Stimulated activated memory B cell treated with anti-CD40 and anti-IgM and Interleukin-4, amounts not matched to agents 10 μg/mL and 1 μg/mL and 100 μg/mL, for 72 hours (primary cell): ENCODE measurements around the gene RBP3.
A peak's percentile ranks its signal among the peaks of the same experiment; 100 is the strongest.

Source experiments
- ATAC-seq: fragments of 150-1000 bp; cut with Tn5 transposase; 2 replicates; pipeline ENCODE4 v1.10.0; 2021
- H3K27ac Mint-ChIP-seq: one replicate; pipeline ENCODE4 v1.8.0; 2022; ENCODE audit warnings: mild to moderate bottlenecking, mixed read lengths
- H3K27me3 Mint-ChIP-seq: one replicate; pipeline ENCODE4 v1.8.0; 2022; ENCODE audit warnings: mixed read lengths
- H3K36me3 Mint-ChIP-seq: one replicate; pipeline ENCODE4 v1.8.0; 2022; ENCODE audit warnings: mixed read lengths
- H3K4me1 Mint-ChIP-seq: one replicate; pipeline ENCODE4 v1.8.0; 2022; ENCODE audit warnings: mixed read lengths
- H3K4me3 Mint-ChIP-seq: one replicate; pipeline ENCODE4 v1.8.0; 2022; ENCODE audit warnings: mild to moderate bottlenecking, moderate library complexity, mixed read lengths
- H3K9me3 Mint-ChIP-seq: one replicate; pipeline ENCODE4 v1.8.0; 2022; ENCODE audit warnings: mixed read lengths

Gene RBP3

DNA sequence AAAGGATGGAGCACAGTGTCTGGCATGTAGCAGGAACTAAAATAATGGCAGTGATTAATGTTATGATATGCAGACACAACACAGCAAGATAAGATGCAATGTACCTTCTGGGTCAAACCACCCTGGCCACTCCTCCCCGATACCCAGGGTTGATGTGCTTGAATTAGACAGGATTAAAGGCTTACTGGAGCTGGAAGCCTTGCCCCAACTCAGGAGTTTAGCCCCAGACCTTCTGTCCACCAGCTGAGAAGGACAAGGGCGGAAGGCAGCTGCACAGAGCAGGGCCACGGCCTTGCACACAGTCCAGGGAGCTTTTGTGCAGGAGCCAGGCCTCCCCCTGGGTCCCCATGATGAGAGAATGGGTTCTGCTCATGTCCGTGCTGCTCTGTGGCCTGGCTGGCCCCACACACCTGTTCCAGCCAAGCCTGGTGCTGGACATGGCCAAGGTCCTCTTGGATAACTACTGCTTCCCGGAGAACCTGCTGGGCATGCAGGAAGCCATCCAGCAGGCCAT lies at the start of gene RBP3:
TSS of gene RBP3 (plus strand) at position 226 of the 514 bp plus-strand sequence. CDS start at position 348, 122 bp downstream.
- ATAC-seq: no peak
- Mint-ChIP-seq H3K9me3 (no peaks in the 10 kb centered on the region), H3K36me3 (no peaks in the 10 kb centered on the region), H3K27me3 (no peaks in the 10 kb centered on the region), H3K4me1 (no peaks in the 10 kb centered on the region), H3K4me3 (no peak within 1 kb of the TSS), H3K27ac (no peak within 1 kb of the TSS)

DNA sequence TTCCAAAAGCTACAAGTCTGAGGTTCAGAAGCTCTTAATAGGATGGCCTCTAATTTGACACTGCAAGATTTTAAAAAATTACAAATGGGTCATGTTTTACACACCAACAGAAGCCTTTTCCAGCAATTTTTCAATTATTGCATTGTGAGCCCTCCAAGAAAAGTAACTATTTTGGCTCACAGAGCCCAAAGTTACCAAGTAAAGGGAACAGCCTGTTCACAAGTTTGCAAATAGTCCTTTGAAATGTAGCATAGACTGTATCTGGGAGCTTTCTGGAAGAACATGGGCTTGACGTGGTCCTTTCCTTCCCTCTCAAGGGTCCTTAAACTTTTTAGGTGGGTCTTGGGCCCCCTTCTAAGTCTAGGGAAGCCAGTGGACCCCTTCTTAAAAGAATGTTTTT lies 49.4 kb upstream of the RBP3 start:
- Mint-ChIP-seq H3K27me3 (peaks cover 55% of the 10 kb centered on the region), H3K9me3 (no peaks in the 10 kb centered on the region), H3K27ac (no peak overlapping the region), H3K4me1 (peaks cover 7% of the 10 kb centered on the region), H3K4me3 (no peak overlapping the region), H3K36me3 (no peaks in the 10 kb centered on the region)
- ATAC-seq: no peak

DNA sequence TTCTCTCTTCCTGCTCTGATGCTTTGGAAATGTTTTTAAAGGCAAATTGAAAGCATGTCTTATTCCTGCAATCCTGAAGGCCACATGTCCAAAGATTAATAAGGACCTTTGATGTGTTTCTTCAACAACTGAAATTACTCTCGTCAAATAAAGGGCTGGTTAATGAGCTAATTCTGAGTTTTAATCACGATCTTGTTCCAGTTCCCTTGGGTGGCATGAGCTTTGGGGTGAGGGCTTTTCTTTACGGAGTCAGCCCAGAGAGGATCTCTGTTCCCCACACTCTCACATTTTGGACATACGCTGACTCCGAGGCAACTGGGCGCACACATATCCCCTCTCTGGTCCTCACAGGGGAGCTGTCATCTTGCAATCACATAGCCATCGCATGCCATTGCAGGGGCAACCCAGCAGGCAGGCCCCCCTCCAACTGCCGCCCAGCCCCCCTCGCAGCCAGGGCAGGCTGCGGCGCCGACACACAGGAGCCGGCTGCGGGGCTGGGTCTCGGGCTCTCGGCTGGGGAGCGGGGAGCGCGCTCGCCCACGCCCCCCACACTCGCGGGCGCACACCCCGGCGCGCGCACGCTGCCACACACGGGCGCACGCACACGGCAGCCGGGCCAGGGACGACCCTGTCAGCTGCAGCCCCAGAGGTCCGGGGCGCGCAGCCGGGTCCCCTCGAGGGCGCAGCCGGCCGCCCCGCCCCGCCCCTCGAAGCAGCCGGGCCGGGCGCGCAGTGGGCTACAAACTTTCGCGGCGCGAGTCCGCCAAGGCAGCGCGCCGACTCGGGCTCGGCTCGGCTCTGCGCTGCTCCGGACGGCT lies 48.3 kb upstream of the RBP3 start, which contains the start of gene GDF10:
TSS of gene GDF10 (plus strand) at position 587 of the 818 bp plus-strand sequence. CDS start 455 bp downstream, outside the sequence.
- peak; percentile 24 for ATAC-seq
- Mint-ChIP-seq H3K27me3 (peaks cover 43% of the 10 kb centered on the region), H3K27ac (no peak within 1 kb of the TSS), H3K36me3 (no peaks in the 10 kb centered on the region), H3K4me1 (peaks cover 7% of the 10 kb centered on the region), H3K9me3 (no peaks in the 10 kb centered on the region), H3K4me3 (peak within 1 kb of the TSS; percentile 13)

DNA sequence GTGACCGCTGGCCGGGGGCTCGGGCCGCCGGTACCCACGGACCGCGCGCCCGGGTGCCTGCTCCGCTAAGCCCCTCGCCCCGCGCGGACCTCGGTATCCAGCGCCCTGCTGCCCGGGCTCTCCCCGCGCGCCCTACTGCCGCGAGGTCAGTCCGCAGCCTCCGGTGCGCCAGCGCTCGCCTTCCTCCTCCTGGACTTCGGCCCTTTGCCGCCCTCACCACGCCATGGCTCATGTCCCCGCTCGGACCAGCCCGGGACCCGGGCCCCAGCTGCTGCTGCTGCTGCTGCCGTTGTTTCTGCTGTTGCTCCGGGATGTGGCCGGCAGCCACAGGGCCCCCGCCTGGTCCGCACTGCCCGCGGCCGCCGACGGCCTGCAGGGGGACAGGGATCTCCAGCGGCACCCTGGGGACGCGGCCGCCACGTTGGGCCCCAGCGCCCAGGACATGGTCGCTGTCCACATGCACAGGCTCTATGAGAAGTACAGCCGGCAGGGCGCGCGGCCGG lies 47.7 kb upstream of the RBP3 start:
- peaks cover 37% of the 10 kb centered on the region for H3K27me3 Mint-ChIP-seq
- peaks cover 7% of the 10 kb centered on the region for H3K4me1 Mint-ChIP-seq
- no peak overlapping the region for H3K4me3 Mint-ChIP-seq
- ATAC-seq: no peak
- no peaks in the 10 kb centered on the region for H3K9me3 Mint-ChIP-seq
- no peaks in the 10 kb centered on the region for H3K36me3 Mint-ChIP-seq
- no peak overlapping the region for H3K27ac Mint-ChIP-seq

DNA sequence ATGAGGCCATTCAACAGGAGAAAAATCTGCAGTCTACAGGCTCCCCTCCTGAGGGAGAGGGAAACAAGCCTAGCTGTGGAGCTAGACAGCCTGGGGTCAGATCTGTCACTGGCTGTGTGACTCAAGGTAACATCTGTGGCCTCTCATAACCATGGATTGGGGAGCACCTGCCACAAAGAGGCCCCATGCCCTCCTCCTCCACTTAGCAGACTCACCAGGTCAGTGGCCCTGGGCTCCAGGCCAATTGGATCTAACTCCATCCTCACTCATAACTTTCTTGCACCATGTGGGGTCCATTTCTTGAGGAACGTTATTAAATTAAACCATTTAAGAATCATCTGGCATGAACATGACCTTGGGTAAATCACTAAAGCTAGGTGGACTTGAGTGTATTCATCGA lies 46.3 kb upstream of the RBP3 start:
- H3K27me3 Mint-ChIP-seq: peaks cover 23% of the 10 kb centered on the region
- H3K27ac Mint-ChIP-seq: no peak overlapping the region
- no peaks in the 10 kb centered on the region for H3K36me3 Mint-ChIP-seq
- no peaks in the 10 kb centered on the region for H3K9me3 Mint-ChIP-seq
- peaks cover 12% of the 10 kb centered on the region for H3K4me1 Mint-ChIP-seq
- H3K4me3 Mint-ChIP-seq: no peak overlapping the region
- ATAC-seq: no peak

DNA sequence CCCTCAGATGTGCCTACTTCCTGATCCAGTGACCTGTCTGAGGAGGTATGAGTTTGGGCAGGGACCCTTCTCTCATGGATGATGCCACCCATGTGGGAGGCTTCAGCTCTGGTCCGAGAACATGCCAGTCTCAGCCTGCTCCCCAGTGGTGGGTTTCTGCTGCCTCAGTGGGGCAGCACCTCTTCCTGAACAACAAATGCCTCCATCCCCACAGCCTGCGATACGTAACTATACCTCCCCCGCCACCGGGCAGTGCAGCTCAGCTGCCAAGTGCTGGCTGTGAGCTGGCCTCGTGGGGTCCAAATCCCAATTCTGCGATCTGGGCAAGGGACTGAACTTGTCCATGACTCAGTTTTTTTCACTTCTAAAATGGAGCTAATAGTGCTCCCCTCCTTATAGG lies 45.1 kb upstream of the RBP3 start:
- Mint-ChIP-seq H3K4me3 (no peak overlapping the region), H3K9me3 (no peaks in the 10 kb centered on the region), H3K27me3 (peaks cover 21% of the 10 kb centered on the region), H3K27ac (no peak overlapping the region), H3K4me1 (peaks cover 15% of the 10 kb centered on the region), H3K36me3 (no peaks in the 10 kb centered on the region)
- no peak for ATAC-seq

DNA sequence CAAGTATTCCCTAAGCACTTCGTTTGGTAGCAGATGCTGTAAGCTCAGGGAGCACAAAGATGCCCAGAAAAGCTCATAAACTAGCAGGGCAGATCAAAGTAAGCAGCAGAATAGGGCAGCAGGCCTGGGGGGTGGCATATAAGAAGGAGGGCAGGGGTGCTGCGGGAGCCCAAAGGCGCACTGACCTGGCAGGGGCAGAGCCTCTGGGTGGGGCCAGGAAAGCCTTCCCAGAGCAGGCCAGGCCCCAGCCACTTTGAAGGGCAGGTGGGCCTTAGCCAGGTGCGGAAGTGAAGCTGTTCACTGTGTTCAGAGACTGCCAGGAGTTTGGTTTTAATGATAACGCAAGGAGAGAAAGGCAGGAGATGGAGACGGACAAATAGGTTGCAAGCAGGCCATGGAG lies 44.3 kb upstream of the RBP3 start:
- Mint-ChIP-seq H3K4me1 (peaks cover 15% of the 10 kb centered on the region), H3K27me3 (peaks cover 28% of the 10 kb centered on the region)
- no peak for ATAC-seq

DNA sequence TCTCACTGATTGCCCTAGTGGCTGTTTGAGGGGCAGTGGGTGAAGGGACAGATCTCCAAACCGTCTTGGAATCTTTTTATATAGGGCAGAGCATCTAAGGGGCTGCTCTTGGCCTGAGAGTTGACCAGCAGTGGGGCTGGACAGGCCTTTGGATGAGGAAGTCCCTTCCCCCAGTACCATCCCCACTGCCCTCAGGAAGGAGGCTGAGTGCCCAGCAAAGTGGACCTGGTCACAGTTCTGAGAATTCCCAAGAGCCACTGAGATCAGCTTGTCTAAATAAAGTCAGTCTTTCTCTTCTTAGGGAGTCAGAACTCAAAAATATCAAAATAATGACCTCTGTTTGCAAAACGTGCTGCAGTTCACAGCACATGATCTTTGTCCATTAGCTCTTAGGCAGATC lies 42.6 kb upstream of the RBP3 start:
- Mint-ChIP-seq H3K9me3 (no peaks in the 10 kb centered on the region), H3K27ac (no peak overlapping the region), H3K27me3 (peaks cover 27% of the 10 kb centered on the region), H3K36me3 (no peaks in the 10 kb centered on the region), H3K4me1 (peaks cover 15% of the 10 kb centered on the region), H3K4me3 (no peak overlapping the region)
- no peak for ATAC-seq

More for the DNA sequence above, 44.3 kb upstream of the RBP3 start:
- Mint-ChIP-seq H3K4me3 (no peak overlapping the region), H3K36me3 (no peaks in the 10 kb centered on the region), H3K27ac (no peak overlapping the region), H3K9me3 (no peaks in the 10 kb centered on the region)

DNA sequence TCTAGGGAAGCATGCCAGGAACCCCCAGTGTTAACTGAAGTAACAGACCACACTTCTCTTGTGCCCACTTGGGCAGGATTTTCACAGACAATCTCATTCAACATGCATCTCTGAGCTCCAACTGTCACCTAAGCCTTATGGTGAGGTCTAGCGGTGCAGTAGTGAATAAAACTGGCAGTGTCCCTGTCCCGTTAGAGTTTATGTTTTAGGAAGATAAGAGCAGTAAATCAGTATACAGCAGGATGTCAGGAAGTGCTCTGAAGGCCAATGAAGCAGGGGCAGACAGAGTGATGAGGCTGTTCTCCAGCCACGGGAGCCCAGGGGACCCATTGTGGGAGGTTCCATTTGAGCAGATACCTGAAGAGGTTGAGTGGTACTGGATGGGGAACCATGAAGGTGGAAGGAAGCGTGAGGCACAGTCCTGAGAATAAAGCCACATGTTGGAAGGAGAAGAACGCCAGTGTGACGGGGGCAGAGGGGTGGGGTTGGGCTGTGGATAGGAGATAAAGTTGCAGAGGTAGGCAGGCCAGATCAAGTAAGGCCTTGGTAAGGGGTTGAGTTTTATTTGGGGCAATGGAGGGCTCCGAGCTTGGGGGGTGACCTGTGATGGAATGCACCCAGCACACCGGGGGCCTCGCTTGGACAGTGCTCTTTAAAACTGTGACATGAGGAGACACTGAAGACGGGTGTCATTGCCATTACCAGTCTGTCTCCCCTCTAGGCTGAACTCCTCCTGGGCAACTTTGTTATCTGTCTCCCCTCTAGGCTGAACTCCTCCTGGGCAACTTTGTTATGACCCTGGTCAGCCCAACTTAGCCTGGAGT lies 41.6 kb upstream of the RBP3 start:
- ATAC-seq: no peak
- H3K36me3 Mint-ChIP-seq: no peaks in the 10 kb centered on the region
- H3K4me1 Mint-ChIP-seq: peaks cover 9% of the 10 kb centered on the region
- peaks cover 17% of the 10 kb centered on the region for H3K27me3 Mint-ChIP-seq
- no peaks in the 10 kb centered on the region for H3K9me3 Mint-ChIP-seq
- no peak overlapping the region for H3K27ac Mint-ChIP-seq
- H3K4me3 Mint-ChIP-seq: no peak overlapping the region

DNA sequence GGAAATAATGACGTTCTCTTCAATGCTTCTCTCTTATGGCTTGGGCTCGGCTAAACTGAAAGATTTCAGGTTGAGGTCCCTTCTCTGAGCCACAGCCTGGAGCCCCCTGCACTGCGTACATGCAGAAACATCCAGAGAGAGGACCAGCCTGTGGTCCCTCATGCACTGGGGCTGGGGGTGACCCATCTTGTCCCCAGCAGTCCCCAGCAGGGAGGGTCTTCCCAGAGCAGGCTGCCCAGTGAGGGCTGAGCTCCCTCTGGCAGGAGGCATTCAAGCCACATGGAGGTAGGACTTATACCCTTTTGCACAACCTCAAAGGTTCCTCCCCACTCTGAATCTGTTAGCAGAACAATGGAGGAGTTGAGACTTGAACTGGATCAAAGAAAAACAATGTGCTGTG lies 40.8 kb upstream of the RBP3 start:
- no peaks in the 10 kb centered on the region for H3K36me3 Mint-ChIP-seq
- H3K27ac Mint-ChIP-seq: no peak overlapping the region
- no peaks in the 10 kb centered on the region for H3K9me3 Mint-ChIP-seq
- no peak overlapping the region for H3K4me3 Mint-ChIP-seq
- H3K4me1 Mint-ChIP-seq: peaks cover 15% of the 10 kb centered on the region
- ATAC-seq: no peak
- peaks cover 15% of the 10 kb centered on the region for H3K27me3 Mint-ChIP-seq

DNA sequence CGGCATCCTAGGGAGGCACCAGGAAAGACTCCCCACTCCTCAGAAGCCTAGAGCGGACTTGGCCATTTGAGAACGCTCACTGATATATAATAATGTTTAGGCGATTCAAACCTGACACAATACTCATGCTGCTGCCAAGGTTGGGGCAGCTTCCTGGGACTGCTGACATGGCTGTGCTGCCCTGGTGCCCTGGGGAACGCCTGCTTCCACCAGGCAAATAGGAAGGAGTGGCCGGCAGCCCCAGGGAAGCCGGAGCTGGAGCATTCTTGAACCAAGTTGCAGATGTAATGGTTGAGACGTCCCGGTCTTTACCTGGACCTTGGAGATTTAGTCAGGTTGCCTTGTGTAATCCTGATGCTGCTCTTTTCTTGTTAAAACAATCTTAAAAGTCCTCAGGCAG lies 39.4 kb upstream of the RBP3 start:
- Mint-ChIP-seq H3K27ac (no peak overlapping the region), H3K9me3 (no peaks in the 10 kb centered on the region), H3K4me1 (peaks cover 15% of the 10 kb centered on the region), H3K36me3 (no peaks in the 10 kb centered on the region), H3K4me3 (no peak overlapping the region), H3K27me3 (peaks cover 8% of the 10 kb centered on the region)
- ATAC-seq: no peak

DNA sequence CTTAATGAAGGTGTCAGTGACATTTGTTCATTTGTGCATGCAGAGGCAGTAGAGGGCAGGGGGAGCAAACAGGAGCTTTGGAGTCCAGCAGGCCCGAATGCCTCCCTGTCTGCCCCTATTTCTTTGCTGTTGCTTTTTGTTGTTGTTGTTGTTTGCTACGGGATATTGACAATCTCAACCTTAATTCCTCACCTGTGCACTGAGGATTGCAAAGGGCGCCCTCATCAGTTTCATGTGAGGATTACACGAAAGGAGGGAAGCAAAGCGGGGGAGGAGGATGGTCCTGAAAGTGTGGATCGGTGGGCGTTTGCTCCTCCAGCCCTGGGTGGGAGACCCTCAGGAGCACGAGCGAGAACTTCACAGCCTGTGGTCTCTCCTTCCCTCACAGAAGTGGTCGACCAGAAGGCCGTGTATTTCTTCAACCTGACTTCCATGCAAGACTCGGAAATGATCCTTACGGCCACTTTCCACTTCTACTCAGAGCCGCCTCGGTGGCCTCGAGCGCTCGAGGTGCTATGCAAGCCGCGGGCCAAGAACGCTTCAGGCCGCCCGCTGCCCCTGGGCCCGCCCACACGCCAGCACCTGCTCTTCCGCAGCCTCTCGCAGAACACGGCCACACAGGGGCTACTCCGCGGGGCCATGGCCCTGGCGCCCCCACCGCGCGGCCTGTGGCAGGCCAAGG lies 38.6 kb upstream of the RBP3 start:
- Mint-ChIP-seq H3K4me1 (peaks cover 15% of the 10 kb centered on the region), H3K27me3 (peaks cover 8% of the 10 kb centered on the region)

DNA sequence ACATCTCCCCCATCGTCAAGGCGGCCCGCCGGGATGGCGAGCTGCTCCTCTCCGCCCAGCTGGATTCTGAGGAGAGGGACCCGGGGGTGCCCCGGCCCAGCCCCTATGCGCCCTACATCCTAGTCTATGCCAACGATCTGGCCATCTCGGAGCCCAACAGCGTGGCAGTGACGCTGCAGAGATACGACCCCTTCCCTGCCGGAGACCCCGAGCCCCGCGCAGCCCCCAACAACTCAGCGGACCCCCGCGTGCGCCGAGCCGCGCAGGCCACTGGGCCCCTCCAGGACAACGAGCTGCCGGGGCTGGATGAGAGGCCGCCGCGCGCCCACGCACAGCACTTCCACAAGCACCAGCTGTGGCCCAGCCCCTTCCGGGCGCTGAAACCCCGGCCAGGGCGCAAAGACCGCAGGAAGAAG lies 38.1 kb upstream of the RBP3 start:
- Mint-ChIP-seq H3K4me3 (no peak overlapping the region), H3K27me3 (peaks cover 8% of the 10 kb centered on the region), H3K36me3 (no peaks in the 10 kb centered on the region), H3K4me1 (peaks cover 15% of the 10 kb centered on the region), H3K27ac (no peak overlapping the region), H3K9me3 (no peaks in the 10 kb centered on the region)
- no peak for ATAC-seq

More for the DNA sequence above, 38.6 kb upstream of the RBP3 start:
- H3K4me3 Mint-ChIP-seq: no peak overlapping the region
- H3K27ac Mint-ChIP-seq: no peak overlapping the region
- H3K9me3 Mint-ChIP-seq: no peaks in the 10 kb centered on the region
- no peak for ATAC-seq
- no peaks in the 10 kb centered on the region for H3K36me3 Mint-ChIP-seq

DNA sequence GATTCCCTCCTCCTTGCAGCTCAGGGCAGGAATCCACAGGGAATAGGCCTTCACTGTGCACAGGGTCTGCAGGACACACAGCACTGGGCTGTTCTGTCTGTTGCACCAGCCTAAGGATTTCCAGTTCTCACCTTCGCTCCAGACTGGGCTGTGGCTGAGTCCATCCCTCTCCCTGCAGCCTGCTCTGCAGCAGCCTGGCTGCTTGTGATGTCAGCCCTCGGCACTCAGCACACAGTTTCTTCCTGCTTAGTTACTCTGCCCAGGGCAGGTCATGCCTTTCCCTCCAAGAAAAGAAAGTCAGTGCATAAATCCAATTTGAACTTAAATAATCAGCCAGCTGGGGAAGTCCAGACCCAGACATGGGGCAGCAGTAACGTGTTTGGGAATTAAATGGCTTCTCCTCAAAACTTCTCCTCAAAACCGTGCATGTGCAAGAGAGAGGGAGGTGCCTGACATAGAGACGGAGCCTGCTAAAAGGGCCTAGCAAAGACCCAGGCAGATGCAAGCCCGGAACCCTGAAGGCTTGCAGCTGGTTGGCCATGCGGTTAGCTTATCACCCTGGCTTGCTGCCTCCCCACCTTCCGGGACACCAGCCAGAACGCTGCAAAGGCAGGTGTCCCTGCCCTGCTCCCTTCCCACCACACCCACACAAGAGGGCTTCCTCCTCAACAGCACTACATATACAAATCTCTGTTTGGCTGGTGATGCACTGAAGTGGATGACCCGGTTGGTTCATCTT lies 36.8 kb upstream of the RBP3 start:
- ATAC-seq: no peak
- H3K27ac Mint-ChIP-seq: no peak overlapping the region
- H3K4me3 Mint-ChIP-seq: no peak overlapping the region

More for the DNA sequence above, 36.8 kb upstream of the RBP3 start:
- Mint-ChIP-seq H3K27me3 (peaks cover 8% of the 10 kb centered on the region), H3K4me1 (peaks cover 14% of the 10 kb centered on the region), H3K9me3 (no peaks in the 10 kb centered on the region), H3K36me3 (no peaks in the 10 kb centered on the region)
